ENCODE results near the gene HELQ. TPM values are rescaled to one million over a fixed set of nuclear protein-coding genes. Genes with fewer than 3 reads are reported as not detected.

HELQ gene
- total RNA-seq, 1 experiment from 2014 or later: 14.6 TPM

GRCh38 chr4:83389756-83390505, 65.7 kb downstream of the HELQ start:
- POLR2A ChIA-PET: no interaction called here
- Histone ChIP-seq H3K9ac (ENCODE audit: low read length) (no peak overlapping the region), H3K36me3 (ENCODE audit: control insufficient read depth in 1 of 2, insufficient read depth in 2 of 2, low read length in 2 of 2) (no peaks in the 10 kb centered on the region), H3K27ac (ENCODE audit: low read depth, low read length) (no peak overlapping the region), H4K20me1 (ENCODE audit: insufficient read depth) (no peaks in the 10 kb centered on the region), H3K27me3 (ENCODE audit: insufficient read depth, low read length) (no peaks in the 10 kb centered on the region), H3K79me2 (ENCODE audit: insufficient read depth, low read length) (no peaks in the 10 kb centered on the region), H3K4me2 (ENCODE audit: low read length) (no peak overlapping the region), H2AFZ (ENCODE audit: low read depth, low read length, poor library complexity, severe bottlenecking) (no peak overlapping the region), H3K9me2 (ENCODE audit: insufficient read depth) (no peaks in the 10 kb centered on the region), H3K9me3 (ENCODE audit: control insufficient read depth in 1 of 2, insufficient read depth in 1 of 2, low read depth in 1 of 2, low read length in 2 of 2) (no peaks in the 10 kb centered on the region), H3K4me3 (replicated peaks in 1 of 2; ENCODE audit: low read depth in 1 of 2, low read length in 2 of 2) (no peak overlapping the region), H3K4me1 (ENCODE audit: control insufficient read depth in 1 of 2, insufficient read depth in 2 of 2, low read length in 2 of 2) (no peaks in the 10 kb centered on the region)
- TF ChIP-seq, protein P1, sequence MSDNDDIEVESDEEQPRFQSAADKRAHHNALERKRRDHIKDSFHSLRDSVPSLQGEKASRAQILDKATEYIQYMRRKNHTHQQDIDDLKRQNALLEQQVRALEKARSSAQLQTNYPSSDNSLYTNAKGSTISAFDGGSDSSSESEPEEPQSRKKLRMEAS (IDR thresholded peaks at IDR 0.05): no peak
- TF ChIP-seq ZBTB33 (IDR thresholded peaks at IDR 0.05; ENCODE audit: extremely low read depth, insufficient replicate concordance, low read length): no peak
- TF ChIP-seq ZNF274 (IDR thresholded peaks at IDR 0.05; ENCODE audit: low read depth, low read length): no peak
- no peak for TF ChIP-seq CEBPB (IDR thresholded peaks at IDR 0.05; ENCODE audit: low read depth)
- TF ChIP-seq SRF (IDR thresholded peaks at IDR 0.05; ENCODE audit: low read depth): no peak
- no peak for TF ChIP-seq YY1 (IDR thresholded peaks at IDR 0.05; ENCODE audit: extremely low read depth, insufficient replicate concordance, low read depth, low read length)
- TF ChIP-seq POLR2AphosphoS5 (IDR thresholded peaks at IDR 0.05; ENCODE audit: low read depth, low read length): no peak
- TF ChIP-seq EZH2phosphoT487 (IDR thresholded peaks at IDR 0.05; ENCODE audit: borderline replicate concordance): no peak
- intact Hi-C loops (cut with micrococcal nuclease): no loop called here
- BruUV-seq (replicated peaks): no TSS peak
- CTCF ChIA-PET: interaction anchor here (0.6 kb wide), 1 partner anchor 927 kb away, joined by 3 read pairs; no protein-coding TSS in a partner anchor
- RAD21 ChIA-PET (ENCODE audit: low non-redundant PET in 1 of 2, low total read pairs in 2 of 2, uncharacterized antibody in 2 of 2, unreplicated experiment in 2 of 2): no interaction called here
- no peak for ATAC-seq
- DNase-seq (ENCODE audit: low read depth, low spot score): no peak

Measured in HCT116 (cell line).